Liver (tissue), 9 donors: ENCODE measurements around the gene SLCO1A2. TPM values are rescaled to one million over a fixed set of nuclear protein-coding genes. Genes with fewer than 3 reads are reported as not detected.

ENCODE experiments used
- DNase-seq: peaks from one replicate; pipeline ENCODE4 v3.0.0-alpha.2; 2017; ENCODE audit warnings: low spot score
- H3K27ac ChIP-seq, 2 donors: one replicate each; pipeline ENCODE4 v1.7.0; 2013; ENCODE audit warnings: inconsistent platforms in 2 of 2, low read length in 2 of 2, control low read depth in 1 of 2, low read depth in 1 of 2, mild to moderate bottlenecking in 1 of 2
- H3K27me3 ChIP-seq, 4 donors: one replicate each; pipeline versions ENCODE4 v1.6.1 to v1.7.0; 2013; ENCODE audit warnings: low read length in 3 of 4, inconsistent platforms in 1 of 4, mild to moderate bottlenecking in 1 of 4, moderate library complexity in 1 of 4; ENCODE audit not compliant: control insufficient read depth in 4 of 4, insufficient read depth in 4 of 4
- H3K36me3 ChIP-seq, 4 donors: one replicate each; pipeline versions ENCODE4 v1.6.1 to v1.7.0; 2013; ENCODE audit warnings: low read length in 3 of 4, mild to moderate bottlenecking in 3 of 4, low read depth in 1 of 4, moderate library complexity in 1 of 4; ENCODE audit not compliant: control insufficient read depth in 4 of 4, insufficient read depth in 3 of 4
- H3K4me1 ChIP-seq, 4 donors: one replicate each; pipeline versions ENCODE4 v1.6.1 to v1.7.0; 2013; ENCODE audit warnings: low read length in 3 of 4, mild to moderate bottlenecking in 3 of 4, moderate library complexity in 1 of 4; ENCODE audit not compliant: control insufficient read depth in 4 of 4, insufficient read depth in 4 of 4
- H3K4me3 ChIP-seq, 3 donors: one replicate each; pipeline versions ENCODE4 v1.6.1 to v1.7.0; 2013; ENCODE audit warnings: low read length in 3 of 3, control low read depth in 1 of 3, low read depth in 1 of 3, mild to moderate bottlenecking in 1 of 3
- H3K9ac ChIP-seq, 2 donors: one replicate each; pipeline ENCODE4 v1.7.0; 2013; ENCODE audit warnings: low read length in 2 of 2, mild to moderate bottlenecking in 2 of 2, moderate library complexity in 2 of 2, control low read depth in 1 of 2, low read depth in 1 of 2
- H3K9me3 ChIP-seq, 4 donors: one replicate each; pipeline versions ENCODE4 v1.6.1 to v1.7.0; 2013; ENCODE audit warnings: low read length in 3 of 4; ENCODE audit not compliant: control insufficient read depth in 4 of 4
- EGR1 ChIP-seq, 2 donors: IDR thresholded peaks; 2 replicates each; pipeline ENCODE4 v1.6.1; 2016 to 2018; ENCODE audit warnings: antibody characterized with exemption in 2 of 2, low read depth in 2 of 2
- FOXA1 ChIP-seq: IDR thresholded peaks from 2 replicates; pipeline ENCODE4 v1.6.1; 2016; ENCODE audit warnings: antibody characterized with exemption
- FOXA2 ChIP-seq: IDR thresholded peaks from 2 replicates; pipeline ENCODE4 v1.6.1; 2016; ENCODE audit warnings: antibody characterized with exemption
- GABPA ChIP-seq, 2 donors: IDR thresholded peaks in 1 of 2; conservative IDR thresholded peaks in 1 of 2; 2 replicates each; pipeline ENCODE4 v1.6.1; 2016; ENCODE audit warnings: antibody characterized with exemption in 2 of 2, mild to moderate bottlenecking in 1 of 2, moderate library complexity in 1 of 2
- HNF4A ChIP-seq, 2 donors: conservative IDR thresholded peaks; 2 replicates each; pipeline ENCODE4 v1.6.1; 2016; ENCODE audit warnings: antibody characterized with exemption in 2 of 2, mild to moderate bottlenecking in 2 of 2
- HNF4G ChIP-seq: IDR thresholded peaks from 2 replicates; pipeline ENCODE4 v1.6.1; 2016; ENCODE audit warnings: antibody characterized with exemption
- JUND ChIP-seq, 2 donors: IDR thresholded peaks; 2 replicates each; pipeline ENCODE4 v1.6.1; 2016; ENCODE audit warnings: antibody characterized with exemption in 2 of 2
- NR2F2 ChIP-seq: IDR thresholded peaks from 2 replicates; pipeline ENCODE4 v1.6.1; 2016; ENCODE audit warnings: antibody characterized with exemption
- RAD21 ChIP-seq, 2 donors: IDR thresholded peaks; 2 replicates each; pipeline ENCODE4 v1.6.1; 2016; ENCODE audit warnings: antibody characterized with exemption in 2 of 2, mild to moderate bottlenecking in 2 of 2
- SP1 ChIP-seq: IDR thresholded peaks from 2 replicates; pipeline ENCODE4 v1.6.1; 2018; ENCODE audit warnings: antibody characterized with exemption, mild to moderate bottlenecking
- TAF1 ChIP-seq: conservative IDR thresholded peaks from 2 replicates; pipeline ENCODE4 v1.6.1; 2016; ENCODE audit warnings: antibody characterized with exemption, mild to moderate bottlenecking
- YY1 ChIP-seq: IDR thresholded peaks from 2 replicates; pipeline ENCODE4 v1.6.1; 2016; ENCODE audit warnings: antibody characterized with exemption, mild to moderate bottlenecking
- WGBS: extraction: QIAGEN DNeasy Blood & Tissue Kit; methylation state at CpG from one replicate; pipeline ENCODE4 v1.1.7; 2013; 5-methylcytosine and 5-hydroxymethylcytosine counted together
- polyA plus RNA-seq, 2 donors: library from polyadenylated mRNA; stranded (reverse) in 1 of 2; unstranded in 1 of 2; fragments of 200-250 nt in 1 of 2; fragments of >200 nt in 1 of 2; fragmentation: Nextera tagmentation in 1 of 2; extraction: Ambion mirVana in 1 of 2; gene quantifications; one replicate each; pipeline versions ENCODE4 v1.2.1 to v1.2.3, GENCODE V29; 2013 to 2015
- total RNA-seq, 2 donors: library from RNA; depleted of rRNA; stranded (reverse); fragments of >200 nt; gene quantifications; one replicate each; pipeline ENCODE4 v1.2.3, GENCODE V29; 2014
- TF ChIP-seq, protein P1 (sequence below): IDR thresholded peaks from 2 replicates; pipeline ENCODE4 v1.6.1; 2016; ENCODE audit warnings: antibody characterized with exemption
- TF ChIP-seq, protein P2 (sequence below): IDR thresholded peaks from 2 replicates; pipeline ENCODE4 v1.6.1; 2016; ENCODE audit warnings: antibody characterized with exemption
- TF ChIP-seq, protein P3 (sequence below): IDR thresholded peaks from 2 replicates; pipeline ENCODE4 v1.6.1; 2016; ENCODE audit warnings: antibody characterized with exemption, mild to moderate bottlenecking
- TF ChIP-seq, protein P4 (sequence below): fragments of 150-350 bp; IDR thresholded peaks from 2 replicates; pipeline ENCODE4 v1.5.1; 2017; ENCODE audit warnings: improper control_type of control experiment, low read depth, low read length; ENCODE audit not compliant: missing input control
- donor health status: healthy.
- donor health status: healthy.
- donor health status: healthy.
- donor health status: healthy.
- donor health status: healthy.

SLCO1A2 gene
- total and polyA plus RNA-seq, 4 donors: 0.17 to 1.8 (median 0.60) TPM; not detected in 1

DNA sequence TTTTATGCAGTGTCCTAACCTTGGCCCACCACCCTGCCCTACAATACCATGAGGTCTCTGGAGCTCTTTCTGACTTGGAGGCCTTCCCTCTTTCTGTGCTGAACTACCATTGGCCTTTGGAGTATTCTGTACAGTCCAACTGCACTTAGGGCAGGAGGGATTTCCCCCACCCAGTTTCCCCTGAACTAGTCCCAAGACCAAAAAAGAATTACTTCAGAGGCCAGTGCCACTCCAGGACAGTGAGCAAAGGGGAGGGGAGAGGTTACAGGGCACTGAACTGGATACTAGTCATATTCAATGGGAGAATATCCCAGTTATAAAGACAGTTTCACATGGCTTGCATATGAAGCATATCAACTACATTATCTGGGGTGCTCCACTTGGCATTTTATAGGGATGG is 6.1 kb downstream of the SLCO1A2 start:
- Histone ChIP-seq H3K9me3 (peaks cover 0 to 5% (median 1%) of the 10 kb centered on the region in 4 donors), H3K27ac (no peak overlapping the region), H3K36me3 (no peaks in the 10 kb centered on the region), H3K4me3 (no peak overlapping the region), H3K4me1 (peaks cover 0 to 1% (median 0%) of the 10 kb centered on the region in 4 donors), H3K27me3 (no peaks in the 10 kb centered on the region), H3K9ac (no peak overlapping the region)
- no peak for DNase-seq
- TF ChIP-seq HNF4A (conservative IDR thresholded peaks at IDR 0.05) (no peak), YY1 (no peak), TAF1 (no peak), SP1 (no peak), JUND (IDR thresholded peaks at IDR 0.05) (no peak), RAD21 (IDR thresholded peaks at IDR 0.05) (no peak), FOXA1 (no peak), EGR1 (IDR thresholded peaks at IDR 0.05; ENCODE audit: low read depth in 2 of 2) (no peak), GABPA (IDR thresholded peaks at IDR 0.05 in 1 of 2, conservative IDR thresholded peaks at IDR 0.05 in 1 of 2) (no peak)
- TF ChIP-seq, protein P1, sequence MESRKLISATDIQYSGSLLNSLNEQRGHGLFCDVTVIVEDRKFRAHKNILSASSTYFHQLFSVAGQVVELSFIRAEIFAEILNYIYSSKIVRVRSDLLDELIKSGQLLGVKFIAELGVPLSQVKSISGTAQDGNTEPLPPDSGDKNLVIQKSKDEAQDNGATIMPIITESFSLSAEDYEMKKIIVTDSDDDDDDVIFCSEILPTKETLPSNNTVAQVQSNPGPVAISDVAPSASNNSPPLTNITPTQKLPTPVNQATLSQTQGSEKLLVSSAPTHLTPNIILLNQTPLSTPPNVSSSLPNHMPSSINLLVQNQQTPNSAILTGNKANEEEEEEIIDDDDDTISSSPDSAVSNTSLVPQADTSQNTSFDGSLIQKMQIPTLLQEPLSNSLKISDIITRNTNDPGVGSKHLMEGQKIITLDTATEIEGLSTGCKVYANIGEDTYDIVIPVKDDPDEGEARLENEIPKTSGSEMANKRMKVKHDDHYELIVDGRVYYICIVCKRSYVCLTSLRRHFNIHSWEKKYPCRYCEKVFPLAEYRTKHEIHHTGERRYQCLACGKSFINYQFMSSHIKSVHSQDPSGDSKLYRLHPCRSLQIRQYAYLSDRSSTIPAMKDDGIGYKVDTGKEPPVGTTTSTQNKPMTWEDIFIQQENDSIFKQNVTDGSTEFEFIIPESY: no peak
- TF ChIP-seq, protein P2, sequence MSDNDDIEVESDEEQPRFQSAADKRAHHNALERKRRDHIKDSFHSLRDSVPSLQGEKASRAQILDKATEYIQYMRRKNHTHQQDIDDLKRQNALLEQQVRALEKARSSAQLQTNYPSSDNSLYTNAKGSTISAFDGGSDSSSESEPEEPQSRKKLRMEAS: no peak
- TF ChIP-seq, protein P3, sequence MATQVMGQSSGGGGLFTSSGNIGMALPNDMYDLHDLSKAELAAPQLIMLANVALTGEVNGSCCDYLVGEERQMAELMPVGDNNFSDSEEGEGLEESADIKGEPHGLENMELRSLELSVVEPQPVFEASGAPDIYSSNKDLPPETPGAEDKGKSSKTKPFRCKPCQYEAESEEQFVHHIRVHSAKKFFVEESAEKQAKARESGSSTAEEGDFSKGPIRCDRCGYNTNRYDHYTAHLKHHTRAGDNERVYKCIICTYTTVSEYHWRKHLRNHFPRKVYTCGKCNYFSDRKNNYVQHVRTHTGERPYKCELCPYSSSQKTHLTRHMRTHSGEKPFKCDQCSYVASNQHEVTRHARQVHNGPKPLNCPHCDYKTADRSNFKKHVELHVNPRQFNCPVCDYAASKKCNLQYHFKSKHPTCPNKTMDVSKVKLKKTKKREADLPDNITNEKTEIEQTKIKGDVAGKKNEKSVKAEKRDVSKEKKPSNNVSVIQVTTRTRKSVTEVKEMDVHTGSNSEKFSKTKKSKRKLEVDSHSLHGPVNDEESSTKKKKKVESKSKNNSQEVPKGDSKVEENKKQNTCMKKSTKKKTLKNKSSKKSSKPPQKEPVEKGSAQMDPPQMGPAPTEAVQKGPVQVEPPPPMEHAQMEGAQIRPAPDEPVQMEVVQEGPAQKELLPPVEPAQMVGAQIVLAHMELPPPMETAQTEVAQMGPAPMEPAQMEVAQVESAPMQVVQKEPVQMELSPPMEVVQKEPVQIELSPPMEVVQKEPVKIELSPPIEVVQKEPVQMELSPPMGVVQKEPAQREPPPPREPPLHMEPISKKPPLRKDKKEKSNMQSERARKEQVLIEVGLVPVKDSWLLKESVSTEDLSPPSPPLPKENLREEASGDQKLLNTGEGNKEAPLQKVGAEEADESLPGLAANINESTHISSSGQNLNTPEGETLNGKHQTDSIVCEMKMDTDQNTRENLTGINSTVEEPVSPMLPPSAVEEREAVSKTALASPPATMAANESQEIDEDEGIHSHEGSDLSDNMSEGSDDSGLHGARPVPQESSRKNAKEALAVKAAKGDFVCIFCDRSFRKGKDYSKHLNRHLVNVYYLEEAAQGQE: no peak
- TF ChIP-seq, protein P4, sequence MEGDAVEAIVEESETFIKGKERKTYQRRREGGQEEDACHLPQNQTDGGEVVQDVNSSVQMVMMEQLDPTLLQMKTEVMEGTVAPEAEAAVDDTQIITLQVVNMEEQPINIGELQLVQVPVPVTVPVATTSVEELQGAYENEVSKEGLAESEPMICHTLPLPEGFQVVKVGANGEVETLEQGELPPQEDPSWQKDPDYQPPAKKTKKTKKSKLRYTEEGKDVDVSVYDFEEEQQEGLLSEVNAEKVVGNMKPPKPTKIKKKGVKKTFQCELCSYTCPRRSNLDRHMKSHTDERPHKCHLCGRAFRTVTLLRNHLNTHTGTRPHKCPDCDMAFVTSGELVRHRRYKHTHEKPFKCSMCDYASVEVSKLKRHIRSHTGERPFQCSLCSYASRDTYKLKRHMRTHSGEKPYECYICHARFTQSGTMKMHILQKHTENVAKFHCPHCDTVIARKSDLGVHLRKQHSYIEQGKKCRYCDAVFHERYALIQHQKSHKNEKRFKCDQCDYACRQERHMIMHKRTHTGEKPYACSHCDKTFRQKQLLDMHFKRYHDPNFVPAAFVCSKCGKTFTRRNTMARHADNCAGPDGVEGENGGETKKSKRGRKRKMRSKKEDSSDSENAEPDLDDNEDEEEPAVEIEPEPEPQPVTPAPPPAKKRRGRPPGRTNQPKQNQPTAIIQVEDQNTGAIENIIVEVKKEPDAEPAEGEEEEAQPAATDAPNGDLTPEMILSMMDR: no peak

DNA sequence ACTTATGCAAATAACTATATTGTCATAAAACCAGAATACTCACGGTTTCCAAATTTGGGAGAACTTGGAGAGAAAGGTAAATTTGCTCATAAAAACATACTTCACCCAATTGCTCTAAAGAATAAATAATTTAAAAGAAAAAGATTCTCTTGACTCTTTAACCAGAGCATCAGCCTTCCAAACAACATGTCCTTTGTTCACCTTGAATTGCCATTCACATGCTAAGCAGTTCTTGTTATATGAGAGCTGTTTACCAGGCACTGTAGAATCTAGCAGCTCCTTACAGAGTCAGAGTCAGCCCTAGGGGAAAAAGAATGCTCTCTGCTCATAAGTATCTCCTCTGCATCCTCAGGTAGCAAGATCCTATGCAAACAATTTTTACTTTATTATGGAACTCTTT is 10.2 kb downstream of the SLCO1A2 start:
- H3K9ac ChIP-seq: no peak overlapping the region
- no peaks in the 10 kb centered on the region for H3K36me3 ChIP-seq
- no peak overlapping the region for H3K4me3 ChIP-seq
- no peak for DNase-seq
- H3K9me3 ChIP-seq: peaks cover 0 to 5% (median 1%) of the 10 kb centered on the region in 4 donors
- peaks cover 0 to 1% (median 0%) of the 10 kb centered on the region in 4 donors for H3K4me1 ChIP-seq
- WGBS: 59% methylated on average over 1 of the region's 1 CpG
- H3K27ac ChIP-seq: no peak overlapping the region
- no peaks in the 10 kb centered on the region for H3K27me3 ChIP-seq
- TF ChIP-seq NR2F2: no peak
- no peak for TF ChIP-seq HNF4G
- TF ChIP-seq FOXA2: no peak
- TF ChIP-seq, protein P1: no peak
- TF ChIP-seq, protein P3: no peak
- TF ChIP-seq GABPA (IDR thresholded peaks at IDR 0.05 in 1 of 2, conservative IDR thresholded peaks at IDR 0.05 in 1 of 2): no peak
- TF ChIP-seq, protein P4: no peak
- TF ChIP-seq YY1: no peak
- no peak for TF ChIP-seq HNF4A (conservative IDR thresholded peaks at IDR 0.05)
